AG08396 (cell line): ENCODE results near the gene SEMA6C.
"Not testable (repeated sequence)": the region's sequence is repeated elsewhere in the genome, so short reads cannot be mapped to it uniquely, and the experiment has no call there.

Source experiments
- DNase-seq: peaks from one replicate; pipeline ENCODE4 v3.0.0; 2012; ENCODE audit warnings: low spot score, mixed read lengths

Gene SEMA6C

GRCh38 chr1:151130987-151131586 is 15.3 kb downstream of the SEMA6C start:
- DNase-seq = peak; percentile 83

DNA sequence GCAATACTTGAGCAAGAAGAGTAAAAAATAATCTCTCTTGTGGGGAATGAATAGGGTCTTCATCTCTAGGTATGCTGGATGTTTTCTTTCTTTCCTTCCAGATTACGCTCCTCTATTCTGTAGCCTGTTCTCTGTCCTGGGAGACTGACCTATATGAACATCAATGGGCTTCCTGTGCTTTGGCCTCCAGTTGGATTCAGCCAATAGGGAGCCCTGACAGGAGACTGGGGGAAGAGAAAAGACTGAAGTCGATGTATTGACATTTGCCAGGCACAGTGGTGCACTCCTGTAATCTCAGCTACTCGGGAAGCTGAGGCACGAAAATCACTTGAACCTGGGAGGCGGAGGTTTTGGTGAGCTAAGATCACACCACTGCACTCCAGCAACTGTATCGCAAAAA is 17.6 kb downstream of the SEMA6C start:
- DNase-seq = no peak

DNA sequence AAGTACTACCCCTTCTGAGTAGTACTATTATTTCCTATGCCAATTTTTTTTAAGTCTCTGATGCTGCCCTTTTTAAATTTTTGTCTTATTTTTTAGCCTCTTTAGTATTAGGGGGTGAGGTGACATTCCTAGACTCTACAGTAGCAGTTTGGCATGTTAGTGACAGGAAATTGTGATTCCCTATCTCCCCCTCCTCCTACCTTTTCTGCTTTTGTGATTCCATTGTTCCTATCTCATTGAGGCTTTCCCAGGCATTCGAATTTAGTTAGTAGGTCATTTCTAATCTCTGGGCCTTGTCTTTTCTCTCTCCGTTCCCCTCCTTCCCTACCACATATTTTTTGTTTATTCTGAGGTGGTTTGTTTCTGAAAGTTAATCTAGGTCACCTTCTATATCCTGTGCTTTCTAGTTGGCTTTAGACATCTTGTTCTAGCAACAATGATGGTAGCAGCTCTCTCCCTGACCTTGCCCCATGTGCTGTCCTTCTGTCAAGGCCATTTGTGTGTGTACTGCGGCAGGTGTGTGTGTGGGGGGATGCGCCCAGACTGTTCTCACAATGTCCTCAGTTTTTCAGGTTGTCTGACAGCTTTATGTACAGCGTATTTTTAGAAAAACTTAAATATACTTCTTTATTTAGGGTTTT is 21.5 kb downstream of the SEMA6C start:
- DNase-seq = no peak

GRCh38 chr1:151113877-151114276 is 32.6 kb downstream of the SEMA6C start:
- DNase-seq = no peak

DNA sequence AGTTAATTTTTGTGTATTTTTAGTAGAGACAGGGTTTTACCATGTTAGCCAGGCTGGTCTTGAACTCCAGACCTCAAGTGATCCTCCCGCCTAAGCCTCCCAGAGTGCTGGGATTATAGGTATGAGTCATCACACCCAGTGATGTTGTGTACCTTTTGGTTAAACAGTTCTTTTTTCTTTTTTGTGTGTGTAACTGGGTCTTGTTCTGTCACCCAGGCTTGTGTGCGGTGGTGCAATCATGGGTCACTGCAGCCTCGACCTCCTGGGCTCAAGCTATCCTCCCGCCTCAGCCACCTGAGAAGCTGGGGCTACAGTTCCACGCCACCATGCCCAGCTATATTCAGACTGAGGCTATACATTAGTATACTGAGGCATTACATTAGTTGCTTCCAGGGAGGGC is 38.1 kb downstream of the SEMA6C start:
- DNase-seq = no peak

DNA sequence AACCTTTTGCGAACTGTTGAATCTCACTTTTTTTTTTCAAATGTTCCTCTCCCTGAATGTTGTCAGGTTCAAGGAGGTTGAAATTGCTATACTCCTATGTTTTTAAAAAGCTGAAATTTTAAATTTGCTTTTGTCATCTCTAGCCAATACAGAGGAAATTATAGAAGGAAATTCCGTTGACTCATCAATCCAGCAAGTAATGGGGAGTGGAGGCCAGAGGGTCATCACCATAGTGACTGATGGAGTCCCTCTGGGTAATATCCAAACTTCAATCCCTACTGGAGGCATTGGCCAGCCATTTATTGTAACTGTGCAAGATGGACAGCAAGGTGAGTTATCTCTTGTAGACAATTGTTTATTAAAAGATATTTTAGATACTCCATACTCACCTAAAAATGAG is 39.5 kb downstream of the SEMA6C start:
- peak; percentile 39 for DNase-seq

DNA sequence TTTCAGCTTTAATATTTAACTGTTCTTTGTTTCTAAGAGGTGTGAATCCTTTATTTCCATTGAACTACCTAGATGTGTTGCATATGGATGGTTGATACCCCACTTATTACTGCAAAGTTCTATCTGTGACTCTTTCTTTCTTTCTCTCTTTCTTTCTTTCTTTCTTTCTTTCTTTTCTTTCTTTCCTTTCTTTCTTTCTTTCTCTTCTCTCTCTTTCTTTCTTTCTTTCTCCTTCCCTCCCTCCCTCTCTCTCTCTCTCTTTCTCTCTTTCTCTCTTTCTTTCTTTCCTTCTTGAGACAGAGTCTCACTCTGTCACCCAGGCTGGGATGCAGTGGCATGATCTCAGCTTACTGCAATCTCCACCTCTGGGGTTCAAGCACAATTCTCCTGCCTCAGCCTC is 41.8 kb downstream of the SEMA6C start:
- no peak for DNase-seq

GRCh38 chr1:151098126-151098525 is 48.3 kb downstream of the SEMA6C start:
- no peak for DNase-seq

GRCh38 chr1:151097426-151097825 is 49.0 kb downstream of the SEMA6C start:
- not testable (repeated sequence) for DNase-seq

- DNase-seq = no peak
These were observed 60.4 kb downstream of the SEMA6C start for GRCh38 chr1:151085953-151086559.
